GM20431 (cell line): ENCODE results near the gene C10orf53.

ENCODE experiments used
- in situ Hi-C: fragments of 300-500 bp; cut with MseI, MboI; formaldehyde crosslinking; loops from one replicate; pipeline ENCODE4 v1.15.0; 2020; ENCODE audit warnings: low sequenced_read_pairs; ENCODE audit not compliant: unreplicated experiment

Gene C10orf53

DNA sequence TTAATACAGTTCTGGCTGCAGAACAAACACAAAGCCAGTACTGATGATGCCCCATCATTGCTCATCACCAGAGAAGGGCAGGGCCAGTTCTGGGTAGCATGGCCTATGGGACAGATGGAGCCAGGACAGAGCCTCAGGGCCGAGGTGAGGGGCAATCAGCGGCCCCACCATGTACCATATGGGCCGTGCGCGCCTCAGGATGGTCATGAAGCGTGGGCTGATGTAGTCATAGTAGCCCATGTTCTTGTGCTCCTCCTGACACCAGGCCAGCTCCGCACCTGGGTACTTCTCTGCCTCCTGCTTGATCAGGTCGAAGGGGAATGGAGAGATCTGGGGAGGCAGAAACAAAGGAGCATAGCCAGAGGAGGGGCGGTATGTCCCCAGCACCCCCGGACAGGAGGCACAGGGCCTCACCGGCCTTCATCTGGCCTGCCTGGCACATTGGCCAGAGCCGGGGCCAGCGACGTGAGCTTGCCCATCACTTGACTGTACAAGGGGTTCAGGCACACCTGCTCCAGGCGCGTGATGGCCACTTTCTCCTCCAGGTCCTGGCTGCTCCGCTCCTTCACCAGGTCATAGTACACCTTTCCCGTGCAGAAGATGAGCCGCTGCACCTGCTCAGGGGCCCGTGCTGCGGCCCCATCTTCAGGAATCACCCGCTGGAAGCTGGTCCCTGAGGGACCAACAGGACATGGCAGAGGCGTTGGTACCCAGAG lies 56.6 kb downstream of the C10orf53 start:
- in situ Hi-C loops, result no loop called here

DNA sequence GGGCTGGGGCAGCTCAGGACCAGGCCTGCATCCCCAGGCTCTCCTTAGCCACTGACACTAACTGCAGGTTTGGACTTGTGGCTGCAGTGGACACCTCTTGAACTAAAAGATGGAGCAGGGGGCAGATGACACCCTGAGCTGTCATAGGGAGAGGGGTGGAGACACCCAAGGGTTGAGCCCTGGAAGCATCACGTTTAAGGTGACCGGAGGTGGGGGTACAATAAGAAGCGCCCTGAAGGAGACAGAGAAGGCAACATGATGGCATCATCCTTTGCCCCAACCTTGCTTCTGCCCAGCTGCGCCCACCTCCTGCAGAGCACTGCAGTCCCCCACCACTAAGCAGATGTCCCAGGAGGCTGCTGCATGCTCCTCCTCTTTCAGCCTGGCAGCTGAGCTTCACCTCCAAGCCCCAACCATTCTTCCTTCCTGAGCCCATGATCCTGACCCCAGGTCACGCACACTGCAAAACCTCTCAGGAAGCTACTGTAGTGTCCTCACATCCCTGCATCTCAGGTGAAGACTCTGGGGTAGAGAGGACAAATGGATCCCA lies 57.2 kb downstream of the C10orf53 start:
- in situ Hi-C loops, result no loop called here

- in situ Hi-C loops, result no loop called here
These were observed 58.2 kb downstream of the C10orf53 start for GRCh38 chr10:49737474-49738201.

- in situ Hi-C loops, result no loop called here
These were observed 59.3 kb downstream of the C10orf53 start for GRCh38 chr10:49738616-49739360.

DNA sequence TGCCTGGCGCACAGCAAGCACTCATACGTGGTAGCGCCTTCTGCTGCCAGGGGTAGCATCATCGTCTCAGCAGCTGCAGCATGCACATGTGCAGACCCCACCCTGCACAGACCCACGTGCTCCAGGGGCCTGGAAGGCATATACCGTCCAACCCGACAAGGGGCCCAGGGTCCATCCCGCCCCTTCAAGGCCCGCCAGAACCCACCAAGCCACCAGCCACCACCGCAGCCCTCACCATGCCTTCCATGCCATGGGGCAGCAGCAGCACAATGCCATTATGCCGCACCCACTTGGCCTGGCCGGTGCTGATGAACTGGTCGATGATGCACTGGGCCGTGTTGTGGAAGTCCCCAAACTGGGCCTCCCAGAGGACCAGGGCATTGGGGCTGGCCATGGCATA lies 60.0 kb downstream of the C10orf53 start:
- in situ Hi-C loops, result no loop called here

- in situ Hi-C loops, result no loop called here
These were observed 61.1 kb downstream of the C10orf53 start for GRCh38 chr10:49740346-49741107.

GRCh38 chr10:49741108-49741995 lies 61.9 kb downstream of the C10orf53 start:
- in situ Hi-C loops, result no loop called here

DNA sequence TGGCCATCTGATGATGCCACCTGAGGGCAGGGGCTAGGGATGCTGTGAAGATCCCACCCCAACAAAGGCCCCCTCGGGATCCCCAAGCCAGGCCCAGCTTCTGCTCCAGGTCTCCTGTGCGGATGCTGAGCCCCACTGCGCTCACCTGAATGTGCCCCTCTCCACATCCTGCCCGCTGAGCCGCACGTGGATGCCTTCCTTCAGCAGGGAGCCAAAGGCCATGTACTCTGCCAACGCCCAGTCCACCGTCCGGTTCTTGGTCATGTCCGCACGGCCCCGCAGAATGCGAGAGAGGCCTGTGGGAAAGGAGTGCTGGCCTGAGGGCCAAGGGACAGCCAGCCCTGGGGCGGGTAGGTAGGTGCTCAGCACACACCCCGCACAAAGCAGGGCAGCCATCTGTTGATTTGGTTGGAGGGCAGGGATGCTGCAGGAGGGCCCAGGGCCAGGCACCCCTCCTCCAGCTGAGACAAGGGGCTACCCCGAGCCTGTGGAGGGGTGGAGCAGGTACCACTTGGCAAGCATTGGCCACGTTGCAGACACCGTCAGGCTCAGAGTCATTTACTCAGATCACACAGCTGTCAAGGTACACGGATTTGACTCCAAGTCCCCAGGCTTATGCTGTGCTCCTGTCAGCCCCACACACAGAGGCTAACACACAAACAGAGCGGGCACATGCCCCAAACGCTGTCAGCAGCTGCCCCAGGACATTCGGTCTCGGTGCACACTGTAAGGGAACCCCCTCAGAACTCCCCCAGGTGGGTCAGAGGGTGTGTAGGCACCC lies 63.4 kb downstream of the C10orf53 start:
- in situ Hi-C loops, result no loop called here

DNA sequence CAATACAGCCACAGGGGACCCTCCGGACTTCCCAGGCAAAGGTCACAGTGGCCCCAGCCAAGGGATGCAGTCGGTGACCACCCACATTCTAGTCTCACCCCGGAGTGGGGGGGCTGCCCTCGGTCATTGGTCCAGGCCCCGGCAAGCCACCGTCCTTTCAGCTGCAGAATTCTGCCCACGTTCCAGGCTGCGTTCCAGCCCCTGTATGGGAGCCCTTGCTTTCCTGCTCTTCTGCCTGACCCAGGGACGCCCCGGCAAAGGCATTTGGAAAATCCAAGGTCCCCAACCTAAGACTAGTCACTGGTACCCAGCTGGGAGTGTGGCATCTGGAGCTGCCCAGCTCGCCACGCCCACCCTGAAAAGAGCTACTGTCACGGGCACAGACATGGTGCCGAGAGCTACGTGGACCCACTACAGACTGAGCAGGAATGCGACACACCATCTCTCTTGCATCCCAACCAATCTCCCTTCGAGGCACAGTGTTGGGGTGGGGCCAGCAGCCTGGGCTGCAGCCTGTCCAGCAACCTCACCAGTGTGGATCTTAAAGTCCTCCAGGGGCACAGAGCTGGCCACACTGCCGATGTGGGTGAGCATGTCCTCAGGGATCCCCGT lies 64.1 kb downstream of the C10orf53 start:
- in situ Hi-C loops, result no loop called here

- in situ Hi-C loops, result no loop called here
These were observed 64.7 kb downstream of the C10orf53 start for GRCh38 chr10:49744091-49744685.

- in situ Hi-C loops, result no loop called here
These were observed 65.6 kb downstream of the C10orf53 start for GRCh38 chr10:49744924-49745605.

- in situ Hi-C loops, result no loop called here
These were observed 66.3 kb downstream of the C10orf53 start for GRCh38 chr10:49745756-49746155.

- in situ Hi-C loops, result no loop called here
These were observed 67.3 kb downstream of the C10orf53 start for GRCh38 chr10:49746626-49747302.
